ENCODE data around the gene PTGIS.

PTGIS gene

DNA sequence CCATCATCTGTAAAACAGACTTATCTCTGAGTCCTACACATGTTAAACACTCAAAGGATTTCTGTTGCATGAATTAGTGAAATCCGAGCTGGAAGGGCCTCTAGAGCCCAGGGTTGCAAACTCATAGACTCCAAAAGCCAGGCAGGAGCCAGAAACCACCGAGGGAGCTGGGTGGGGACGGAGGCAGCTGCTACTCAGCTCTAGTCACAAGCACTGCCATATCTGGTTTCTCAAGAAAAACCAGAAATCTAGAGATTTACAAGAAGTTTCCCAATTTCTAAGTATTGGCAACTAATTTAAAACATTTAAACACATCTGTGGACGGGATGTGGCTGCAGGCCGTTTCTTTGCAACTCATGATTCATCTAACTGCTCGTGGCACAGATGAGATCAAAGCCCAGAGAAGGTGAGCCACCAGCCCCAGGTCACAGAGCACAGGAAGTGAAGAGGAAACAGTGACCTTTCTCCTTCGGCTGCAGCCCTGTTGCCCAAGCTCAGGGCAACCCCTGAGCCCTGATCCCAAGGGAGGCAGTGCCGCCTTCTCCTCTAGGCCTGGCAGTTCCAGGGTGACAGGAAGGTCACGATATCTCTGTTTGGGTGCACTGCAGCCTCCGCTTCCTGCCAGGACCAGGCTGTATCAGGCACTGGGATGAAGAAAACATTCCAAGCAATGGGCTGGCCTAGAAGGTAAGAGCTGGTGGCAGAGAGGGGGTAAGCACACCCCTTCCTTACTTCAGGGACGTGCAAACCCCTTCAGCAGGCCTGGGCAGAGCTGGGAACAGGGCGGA, 26.4 kb upstream of the PTGIS start:
- DNase-seq (ENCODE audit: low read depth) = peak; percentile 82
- TF ChIP-seq, protein P1, sequence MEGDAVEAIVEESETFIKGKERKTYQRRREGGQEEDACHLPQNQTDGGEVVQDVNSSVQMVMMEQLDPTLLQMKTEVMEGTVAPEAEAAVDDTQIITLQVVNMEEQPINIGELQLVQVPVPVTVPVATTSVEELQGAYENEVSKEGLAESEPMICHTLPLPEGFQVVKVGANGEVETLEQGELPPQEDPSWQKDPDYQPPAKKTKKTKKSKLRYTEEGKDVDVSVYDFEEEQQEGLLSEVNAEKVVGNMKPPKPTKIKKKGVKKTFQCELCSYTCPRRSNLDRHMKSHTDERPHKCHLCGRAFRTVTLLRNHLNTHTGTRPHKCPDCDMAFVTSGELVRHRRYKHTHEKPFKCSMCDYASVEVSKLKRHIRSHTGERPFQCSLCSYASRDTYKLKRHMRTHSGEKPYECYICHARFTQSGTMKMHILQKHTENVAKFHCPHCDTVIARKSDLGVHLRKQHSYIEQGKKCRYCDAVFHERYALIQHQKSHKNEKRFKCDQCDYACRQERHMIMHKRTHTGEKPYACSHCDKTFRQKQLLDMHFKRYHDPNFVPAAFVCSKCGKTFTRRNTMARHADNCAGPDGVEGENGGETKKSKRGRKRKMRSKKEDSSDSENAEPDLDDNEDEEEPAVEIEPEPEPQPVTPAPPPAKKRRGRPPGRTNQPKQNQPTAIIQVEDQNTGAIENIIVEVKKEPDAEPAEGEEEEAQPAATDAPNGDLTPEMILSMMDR (IDR thresholded peaks at IDR 0.05; ENCODE audit: insufficient read depth, low read depth, low read length, missing control alignments) = no peak
- H3K4me3 ChIP-seq (ENCODE audit: low read depth, low read length) = no peak overlapping the region

DNA sequence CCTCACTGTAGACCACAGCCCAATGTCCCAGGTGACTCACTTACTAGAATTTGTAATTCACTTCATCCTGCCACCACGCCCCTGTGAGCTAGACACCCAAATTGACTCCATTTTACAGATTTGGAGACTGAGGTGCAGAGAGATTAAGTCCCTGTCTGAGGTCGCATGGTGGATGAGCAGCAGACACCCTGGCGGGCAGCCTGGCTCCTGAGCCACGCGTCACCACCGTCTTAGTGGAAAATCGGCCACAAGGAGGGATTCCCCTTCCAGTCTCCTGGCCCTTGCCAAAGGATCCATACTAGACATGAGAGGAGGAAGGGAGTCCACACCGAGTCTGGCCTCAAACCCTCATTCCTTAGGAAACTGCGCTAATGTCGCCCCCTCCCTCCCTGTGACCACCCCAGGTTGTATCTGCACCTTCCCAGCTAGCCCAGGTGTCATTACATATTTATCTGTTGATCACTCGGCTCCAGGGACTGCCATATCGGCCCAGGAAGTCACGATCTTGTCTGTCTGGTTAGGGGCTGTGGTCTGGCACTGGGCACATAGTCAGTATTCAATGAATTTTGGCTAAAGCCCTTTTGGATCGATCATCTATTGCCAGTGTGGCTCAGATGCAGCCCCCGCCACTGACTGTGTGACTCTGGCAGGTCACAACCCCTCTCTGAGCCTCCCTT, 25.7 kb upstream of the PTGIS start:
- no peak overlapping the region for H3K4me3 ChIP-seq (ENCODE audit: low read depth, low read length)
- TF ChIP-seq, protein P1 (IDR thresholded peaks at IDR 0.05; ENCODE audit: insufficient read depth, low read depth, low read length, missing control alignments) = no peak
- DNase-seq (ENCODE audit: low read depth) = no peak

DNA sequence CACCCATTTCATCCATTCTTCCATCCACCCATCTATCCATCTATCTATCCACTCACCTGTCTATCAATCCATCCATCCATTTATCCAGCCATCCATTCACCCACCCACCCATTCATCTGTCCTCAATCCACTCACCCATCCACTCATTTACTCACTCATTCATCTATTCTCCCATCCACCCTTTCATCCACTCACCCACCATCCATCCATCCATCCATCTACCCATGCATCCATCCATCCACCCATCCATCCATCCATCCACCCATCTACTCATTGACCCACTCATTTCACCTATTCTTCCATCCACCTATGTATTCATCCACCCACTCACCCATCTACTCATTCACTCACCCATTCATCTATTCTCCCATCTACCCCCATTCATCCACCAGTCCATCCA, 24.2 kb upstream of the PTGIS start:
- TF ChIP-seq, protein P1 (IDR thresholded peaks at IDR 0.05; ENCODE audit: insufficient read depth, low read depth, low read length, missing control alignments) = no peak
- H3K4me3 ChIP-seq (ENCODE audit: low read depth, low read length) = no peak overlapping the region
- DNase-seq (ENCODE audit: low read depth) = no peak

DNA sequence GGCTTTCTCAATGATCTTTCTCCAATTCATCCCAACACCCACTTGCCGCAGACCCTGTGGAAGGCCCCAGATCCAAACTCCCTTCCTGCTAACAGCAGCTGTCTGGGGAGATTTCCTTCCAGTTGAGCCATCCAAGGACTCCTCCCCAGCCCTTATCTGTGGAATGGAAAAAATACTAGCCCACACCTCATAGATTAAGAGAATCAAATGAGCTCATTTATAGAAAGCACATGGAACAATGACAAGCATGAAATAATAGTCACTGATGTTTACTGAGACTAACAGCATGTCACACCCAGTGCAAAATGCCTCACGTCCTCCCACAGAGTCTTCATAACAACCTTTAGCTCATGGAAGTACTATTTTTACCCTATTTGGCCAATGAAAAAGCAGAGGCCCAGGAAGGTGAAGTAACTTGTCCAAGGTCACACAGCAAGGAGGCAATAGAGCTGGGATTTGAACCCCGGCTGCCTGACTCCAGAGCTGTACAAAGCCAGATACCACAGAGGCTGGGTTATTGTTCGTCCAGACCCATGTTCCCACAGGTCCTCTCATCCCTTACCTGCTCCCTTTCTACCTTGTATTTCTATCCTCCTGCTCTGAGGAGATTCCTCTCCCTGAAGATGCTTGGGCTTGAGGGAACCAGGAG, 23.4 kb upstream of the PTGIS start:
- TF ChIP-seq, protein P1 (IDR thresholded peaks at IDR 0.05; ENCODE audit: insufficient read depth, low read depth, low read length, missing control alignments) = no peak
- H3K4me3 ChIP-seq (ENCODE audit: low read depth, low read length) = no peak overlapping the region
- no peak for DNase-seq (ENCODE audit: low read depth)

DNA sequence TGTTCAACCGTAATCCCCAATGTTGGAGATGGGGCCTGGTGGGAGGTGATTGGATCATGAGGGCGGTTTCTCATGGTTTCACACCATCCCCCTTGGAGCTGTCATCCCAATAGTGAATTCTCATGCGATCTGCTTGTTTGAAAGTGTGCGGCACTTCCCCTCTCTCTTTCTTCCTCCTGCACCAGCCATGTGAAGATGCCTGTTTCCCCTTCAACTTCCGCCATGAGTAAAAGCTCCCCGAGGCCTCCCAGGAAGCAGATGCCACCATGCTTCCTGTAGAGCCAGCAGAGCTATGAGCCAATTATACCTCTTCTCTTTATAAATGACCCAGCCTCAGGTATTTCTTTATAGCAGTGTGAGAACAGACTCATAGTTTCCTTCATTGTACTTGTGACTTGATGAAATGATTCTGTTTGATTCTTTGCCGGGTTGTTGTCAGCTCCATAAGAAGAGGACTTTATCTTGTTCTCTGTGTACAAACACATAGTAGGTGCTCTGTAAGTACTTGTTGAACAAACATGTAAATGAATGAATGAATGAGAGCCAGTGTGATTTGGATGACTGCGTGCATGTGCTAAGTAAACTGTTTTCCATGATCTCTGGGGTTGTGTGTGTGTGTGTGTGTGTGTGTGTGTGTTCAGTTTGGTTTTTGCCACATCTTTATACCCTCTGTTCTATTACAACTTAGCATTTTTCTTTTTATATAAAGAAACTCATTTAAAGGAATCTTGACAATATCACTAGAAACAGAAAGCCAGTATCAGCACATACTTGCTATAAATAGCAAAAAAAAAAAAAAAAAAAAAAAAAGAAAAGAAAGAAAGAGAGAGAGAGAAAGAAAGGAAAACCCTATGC, 22.5 kb upstream of the PTGIS start:
- H3K4me3 ChIP-seq (ENCODE audit: low read depth, low read length) = no peak overlapping the region
- DNase-seq (ENCODE audit: low read depth) = no peak
- TF ChIP-seq, protein P1 (IDR thresholded peaks at IDR 0.05; ENCODE audit: insufficient read depth, low read depth, low read length, missing control alignments) = no peak

DNA sequence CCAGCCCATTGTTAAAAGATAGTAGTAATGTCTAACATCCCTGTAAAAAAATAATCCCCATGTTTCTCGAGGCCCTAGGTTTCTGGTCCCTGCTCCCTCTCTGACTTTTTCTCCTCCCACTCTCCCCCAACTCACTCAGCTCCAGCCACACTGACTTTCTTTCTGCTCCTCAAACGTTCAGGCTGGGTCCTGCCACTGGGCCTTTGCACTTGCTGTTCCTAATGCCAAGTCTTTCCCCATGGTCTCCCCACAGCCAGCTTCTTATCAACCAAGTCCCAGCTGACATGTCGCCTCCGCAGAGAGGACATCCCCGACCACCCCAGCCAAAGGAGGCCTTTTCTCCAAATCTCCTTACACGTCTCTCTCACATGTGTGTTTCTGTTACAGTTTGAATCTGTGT, 21.8 kb upstream of the PTGIS start:
- no peak for DNase-seq (ENCODE audit: low read depth)
- no peak overlapping the region for H3K4me3 ChIP-seq (ENCODE audit: low read depth, low read length)
- TF ChIP-seq, protein P1 (IDR thresholded peaks at IDR 0.05; ENCODE audit: insufficient read depth, low read depth, low read length, missing control alignments) = no peak

All from GM12865 (cell line).